ENCODE results near the gene RSPRY1.

DNA sequence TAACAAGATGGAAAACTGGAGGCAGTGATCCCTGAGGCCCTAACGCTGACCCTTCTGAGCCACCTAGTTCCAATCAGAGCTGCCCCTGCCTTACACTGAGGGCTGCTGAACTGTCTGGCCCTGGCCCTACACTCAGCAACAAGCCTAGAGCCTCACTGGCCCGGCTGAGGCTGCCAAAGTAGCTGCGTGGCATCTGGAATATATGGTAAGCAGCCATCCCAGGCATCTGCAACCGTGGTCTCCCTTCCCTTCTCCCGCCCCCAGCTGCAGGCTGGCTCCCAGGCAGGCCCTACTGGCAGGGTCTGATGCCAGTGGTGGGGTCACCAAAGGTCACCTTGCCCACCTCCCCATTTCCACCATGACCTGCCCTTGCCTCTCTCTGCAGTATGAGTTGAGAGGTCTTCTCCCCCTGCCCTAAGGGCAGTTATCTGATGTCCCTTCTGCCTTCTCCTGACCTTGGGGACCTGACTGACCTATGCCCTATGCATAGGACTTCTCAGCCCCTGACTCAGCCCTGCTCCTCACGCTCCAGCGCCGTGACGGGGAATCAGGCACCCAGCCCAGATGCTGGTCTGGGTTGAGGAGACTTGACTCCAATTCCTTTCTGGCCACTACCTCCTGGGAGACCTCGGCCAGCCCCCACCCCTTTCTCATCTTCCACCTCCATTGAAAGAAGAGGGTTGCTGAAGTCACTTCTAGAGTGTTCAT, 48.4 kb upstream of the RSPRY1 start:
- no peak for TF ChIP-seq NPAS2 (CRISPR knock-in tag; IDR thresholded peaks at IDR 0.05; ENCODE audit: borderline replicate concordance)
- TF ChIP-seq BHLHE40 (IDR thresholded peaks at IDR 0.05; ENCODE audit: low read depth, low read length) = no peak
- TF ChIP-seq, protein P1, sequence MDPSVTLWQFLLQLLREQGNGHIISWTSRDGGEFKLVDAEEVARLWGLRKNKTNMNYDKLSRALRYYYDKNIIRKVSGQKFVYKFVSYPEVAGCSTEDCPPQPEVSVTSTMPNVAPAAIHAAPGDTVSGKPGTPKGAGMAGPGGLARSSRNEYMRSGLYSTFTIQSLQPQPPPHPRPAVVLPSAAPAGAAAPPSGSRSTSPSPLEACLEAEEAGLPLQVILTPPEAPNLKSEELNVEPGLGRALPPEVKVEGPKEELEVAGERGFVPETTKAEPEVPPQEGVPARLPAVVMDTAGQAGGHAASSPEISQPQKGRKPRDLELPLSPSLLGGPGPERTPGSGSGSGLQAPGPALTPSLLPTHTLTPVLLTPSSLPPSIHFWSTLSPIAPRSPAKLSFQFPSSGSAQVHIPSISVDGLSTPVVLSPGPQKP (IDR thresholded peaks at IDR 0.05; ENCODE audit: low read depth, low read length) = no peak
- TF ChIP-seq CHD2 (IDR thresholded peaks at IDR 0.05; ENCODE audit: low read length, partially characterized antibody) = no peak
- TF ChIP-seq, protein P2, sequence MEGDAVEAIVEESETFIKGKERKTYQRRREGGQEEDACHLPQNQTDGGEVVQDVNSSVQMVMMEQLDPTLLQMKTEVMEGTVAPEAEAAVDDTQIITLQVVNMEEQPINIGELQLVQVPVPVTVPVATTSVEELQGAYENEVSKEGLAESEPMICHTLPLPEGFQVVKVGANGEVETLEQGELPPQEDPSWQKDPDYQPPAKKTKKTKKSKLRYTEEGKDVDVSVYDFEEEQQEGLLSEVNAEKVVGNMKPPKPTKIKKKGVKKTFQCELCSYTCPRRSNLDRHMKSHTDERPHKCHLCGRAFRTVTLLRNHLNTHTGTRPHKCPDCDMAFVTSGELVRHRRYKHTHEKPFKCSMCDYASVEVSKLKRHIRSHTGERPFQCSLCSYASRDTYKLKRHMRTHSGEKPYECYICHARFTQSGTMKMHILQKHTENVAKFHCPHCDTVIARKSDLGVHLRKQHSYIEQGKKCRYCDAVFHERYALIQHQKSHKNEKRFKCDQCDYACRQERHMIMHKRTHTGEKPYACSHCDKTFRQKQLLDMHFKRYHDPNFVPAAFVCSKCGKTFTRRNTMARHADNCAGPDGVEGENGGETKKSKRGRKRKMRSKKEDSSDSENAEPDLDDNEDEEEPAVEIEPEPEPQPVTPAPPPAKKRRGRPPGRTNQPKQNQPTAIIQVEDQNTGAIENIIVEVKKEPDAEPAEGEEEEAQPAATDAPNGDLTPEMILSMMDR (IDR thresholded peaks at IDR 0.05) = no peak
- no peak for TF ChIP-seq POLR2A (IDR thresholded peaks at IDR 0.05; ENCODE audit: low read length)
- TF ChIP-seq RAD21 (conservative IDR thresholded peaks at IDR 0.05 in 1 of 2, IDR thresholded peaks at IDR 0.05 in 1 of 2) = no peak
- TF ChIP-seq JUNB (IDR thresholded peaks at IDR 0.05) = no peak
- TF ChIP-seq, protein P3, sequence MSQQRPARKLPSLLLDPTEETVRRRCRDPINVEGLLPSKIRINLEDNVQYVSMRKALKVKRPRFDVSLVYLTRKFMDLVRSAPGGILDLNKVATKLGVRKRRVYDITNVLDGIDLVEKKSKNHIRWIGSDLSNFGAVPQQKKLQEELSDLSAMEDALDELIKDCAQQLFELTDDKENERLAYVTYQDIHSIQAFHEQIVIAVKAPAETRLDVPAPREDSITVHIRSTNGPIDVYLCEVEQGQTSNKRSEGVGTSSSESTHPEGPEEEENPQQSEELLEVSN (IDR thresholded peaks at IDR 0.05; ENCODE audit: borderline replicate concordance, low read depth) = no peak
